Bronchial epithelial cell (primary cell): Measurements from ENCODE around the gene SAMHD1. TPM values are rescaled to one million over a fixed set of nuclear protein-coding genes. Genes with fewer than 3 reads are reported as not detected.

ENCODE experiments used
- DNase-seq: peaks from one replicate; pipeline ENCODE4 v3.0.0-alpha.2; 2010; ENCODE audit warnings: low read depth
- FAIRE-seq: peaks from 2 replicates; lab custom pipeline; 2011; peaks lifted over from hg19 to GRCh38; lab: Jason Lieb, UNC
- H3K27me3 ChIP-seq: 2 replicates; pipeline ENCODE4 v1.5.1; 2011; ENCODE audit warnings: low read length; ENCODE audit not compliant: control insufficient read depth, insufficient read depth
- H3K36me3 ChIP-seq: 2 replicates; pipeline ENCODE4 v1.5.1; 2011; ENCODE audit warnings: low read length; ENCODE audit not compliant: control insufficient read depth, insufficient read depth
- H3K4me3 ChIP-seq: 2 replicates; pipeline ENCODE4 v1.5.1; 2011; ENCODE audit warnings: mild to moderate bottlenecking, low read depth, low read length, control low read depth
- CTCF ChIP-seq: IDR thresholded peaks from 2 replicates; pipeline ENCODE4 v1.5.1; 2011; ENCODE audit warnings: mild to moderate bottlenecking, moderate library complexity, low read length, control low read depth, inconsistent platforms; ENCODE audit not compliant: insufficient read depth, severe bottlenecking
- total RNA-seq: library from RNA; depleted of rRNA; stranded (reverse); fragments of >200 nt; gene quantifications from 2 replicates; pipeline ENCODE4 v1.2.1, GENCODE V29; 2014

Gene SAMHD1
- total RNA-seq, 1 donor from 2014 or later, result 1.8 TPM

GRCh38 chr20:36929691-36930090 is 21.8 kb downstream of the SAMHD1 start:
- no peak for TF ChIP-seq CTCF
- Histone ChIP-seq H3K36me3 (no peaks in the 10 kb centered on the region), H3K4me3 (no peak overlapping the region), H3K27me3 (no peaks in the 10 kb centered on the region)
- DNase-seq, result no peak
- FAIRE-seq, result no peak

DNA sequence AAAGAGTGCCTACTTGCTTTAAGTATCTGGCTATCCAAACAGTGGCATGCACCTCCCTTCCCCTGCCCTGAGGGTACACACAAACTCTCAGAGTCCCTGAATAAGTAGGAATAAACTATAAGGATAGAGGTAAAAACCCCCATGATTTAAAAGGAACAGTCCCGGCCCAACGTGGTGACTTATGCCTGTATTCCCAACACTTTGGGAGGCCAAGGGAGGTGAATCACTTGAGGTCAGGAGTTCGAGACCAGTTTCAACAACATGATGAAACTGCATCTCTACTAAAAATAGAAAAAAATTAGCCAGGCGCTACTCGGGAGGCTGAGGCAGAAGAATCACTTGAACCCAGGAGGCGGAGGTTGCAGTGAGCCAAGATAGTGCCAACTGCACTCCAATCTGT is 22.2 kb downstream of the SAMHD1 start:
- DNase-seq, result peak; percentile 40

GRCh38 chr20:36927704-36928103 is 23.8 kb downstream of the SAMHD1 start:
- no peak for FAIRE-seq
- DNase-seq, result no peak
- Histone ChIP-seq H3K36me3 (no peaks in the 10 kb centered on the region), H3K27me3 (no peaks in the 10 kb centered on the region), H3K4me3 (no peak overlapping the region)
- TF ChIP-seq CTCF, result no peak

More for the DNA sequence above, 22.2 kb downstream of the SAMHD1 start:
- FAIRE-seq, result no peak
- H3K36me3 ChIP-seq, result no peaks in the 10 kb centered on the region
- no peak for TF ChIP-seq CTCF
- H3K4me3 ChIP-seq, result no peak overlapping the region
- no peaks in the 10 kb centered on the region for H3K27me3 ChIP-seq

GRCh38 chr20:36926653-36927200 is 24.8 kb downstream of the SAMHD1 start:
- DNase-seq (no peak), FAIRE-seq (no peak)
- H3K36me3 ChIP-seq, result no peaks in the 10 kb centered on the region
- TF ChIP-seq CTCF, result no peak
- no peak overlapping the region for H3K4me3 ChIP-seq
- no peaks in the 10 kb centered on the region for H3K27me3 ChIP-seq

DNA sequence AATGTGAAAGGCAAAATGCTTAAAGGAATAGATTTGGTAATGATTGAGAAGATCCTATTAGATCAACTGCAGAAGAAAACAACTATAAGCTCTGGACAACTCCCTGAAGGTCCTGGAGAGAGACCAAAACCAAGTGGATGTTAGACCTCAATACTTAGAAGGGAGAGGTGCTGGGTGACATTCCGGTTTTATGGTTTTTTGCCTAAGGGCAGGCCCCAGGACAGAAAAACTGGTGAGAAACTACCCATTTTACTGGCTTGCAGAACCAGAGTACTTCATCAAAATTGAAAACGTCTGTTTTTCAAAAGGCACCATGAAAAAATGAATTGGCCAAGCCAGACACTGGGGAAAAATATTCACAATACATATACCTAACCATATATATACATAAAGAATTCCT is 26.3 kb downstream of the SAMHD1 start:
- TF ChIP-seq CTCF, result no peak
- no peak overlapping the region for H3K4me3 ChIP-seq
- no peaks in the 10 kb centered on the region for H3K36me3 ChIP-seq
- H3K27me3 ChIP-seq, result no peaks in the 10 kb centered on the region
- FAIRE-seq, result no peak
- no peak for DNase-seq

DNA sequence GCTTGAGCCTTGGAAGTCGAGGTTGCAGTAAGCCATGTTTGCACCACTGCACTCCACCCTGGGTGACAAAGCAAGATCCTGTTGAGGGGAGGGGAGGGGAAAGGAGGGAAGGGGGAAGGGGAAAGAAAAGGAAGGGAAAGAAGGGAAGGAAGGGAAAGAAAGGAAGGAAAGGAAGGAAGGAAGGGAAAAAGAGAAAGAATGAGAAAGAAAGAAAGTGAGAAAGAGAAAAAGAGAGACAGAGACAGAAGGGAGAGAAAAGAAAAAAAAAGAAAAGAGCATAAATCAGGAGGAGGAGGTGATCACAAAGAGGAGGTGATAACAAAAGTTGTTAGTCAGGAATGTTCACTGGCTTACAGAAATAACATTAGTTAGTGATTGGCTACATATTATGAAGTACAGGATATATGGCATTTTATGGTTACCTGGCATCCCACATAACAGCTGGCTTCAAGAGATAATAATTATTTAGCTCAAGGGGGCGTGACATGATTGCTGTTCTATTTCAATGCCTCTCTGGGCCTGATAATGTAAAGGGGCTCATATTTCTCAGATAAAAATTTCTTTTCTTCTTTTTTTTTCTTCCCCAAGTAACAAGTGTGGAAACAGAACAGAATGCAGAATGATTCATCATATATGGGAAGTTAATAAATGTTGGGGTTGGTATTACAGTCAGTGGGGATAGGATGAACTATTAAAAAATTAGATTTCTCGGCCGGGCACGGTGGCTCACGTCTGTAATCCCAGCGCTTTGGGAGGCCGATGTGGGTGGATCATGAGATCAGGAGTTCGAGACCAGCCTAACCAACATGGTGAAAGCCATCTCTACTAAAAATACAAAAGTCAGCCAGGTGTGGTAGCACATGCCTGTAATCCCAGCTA is 27.1 kb downstream of the SAMHD1 start:
- H3K36me3 ChIP-seq, result no peaks in the 10 kb centered on the region
- no peaks in the 10 kb centered on the region for H3K27me3 ChIP-seq
- FAIRE-seq (no peak), DNase-seq (no peak)
- TF ChIP-seq CTCF, result no peak
- no peak overlapping the region for H3K4me3 ChIP-seq
